CD4-positive, alpha-beta T cell treated with Interleukin-4 for 4 hours (primary cell): ENCODE results near the gene CBFA2T3.
"Not testable (repeated sequence)": the region's sequence is repeated elsewhere in the genome, so short reads cannot be mapped to it uniquely, and the experiment has no call there.

Experiments used
- DNase-seq: peaks from one replicate; pipeline ENCODE4 v3.0.0-alpha.2; 2020

Gene CBFA2T3

DNA sequence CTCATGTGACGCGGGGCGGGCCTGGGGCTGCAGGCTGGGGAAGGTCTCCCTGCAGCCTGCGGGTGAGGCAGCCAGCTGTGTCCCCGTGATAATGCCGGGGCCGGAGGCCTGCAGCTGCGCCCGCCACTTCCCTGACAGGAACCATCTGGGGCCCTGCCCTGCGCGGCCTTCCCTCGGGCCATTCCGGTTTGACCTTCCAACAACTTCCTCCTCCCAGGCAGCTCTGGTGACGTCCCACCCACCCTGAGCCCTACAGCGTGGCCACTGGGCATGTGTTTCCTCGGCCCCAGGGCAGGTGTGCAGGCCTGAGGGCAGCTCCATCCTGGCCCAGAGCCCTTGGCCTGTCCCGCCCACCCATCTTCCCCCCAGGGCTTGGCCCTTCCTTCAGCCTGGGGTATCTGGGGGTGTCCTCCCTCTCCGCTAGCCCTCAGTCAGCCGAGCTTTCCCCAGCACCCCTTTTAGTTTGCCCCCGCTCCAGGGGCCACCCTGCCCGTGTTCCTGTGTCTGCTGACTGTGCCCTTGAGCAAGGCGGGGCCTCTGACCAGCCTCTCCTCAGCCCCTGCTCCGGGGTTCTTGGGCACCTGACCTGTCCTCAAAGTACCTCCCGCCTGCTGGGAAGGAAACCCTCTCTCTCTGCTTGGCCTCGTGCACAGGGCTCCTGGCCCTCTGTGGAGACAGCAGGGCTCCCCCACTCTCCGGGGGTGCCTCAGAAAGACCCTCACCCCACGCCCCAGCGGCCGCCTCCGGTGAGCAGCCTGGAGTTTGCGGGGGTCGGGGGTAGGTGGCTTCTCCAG lies at the start of gene CBFA2T3:
CBFA2T3 (minus strand) TSS at position 190 of the 794 bp plus-strand sequence. CDS start 400 bp downstream, outside the sequence.
- DNase-seq = peak; percentile 11

GRCh38 chr16:89026121-89026612 lies 49.2 kb upstream of the CBFA2T3 start:
- DNase-seq = peak; percentile 81

DNA sequence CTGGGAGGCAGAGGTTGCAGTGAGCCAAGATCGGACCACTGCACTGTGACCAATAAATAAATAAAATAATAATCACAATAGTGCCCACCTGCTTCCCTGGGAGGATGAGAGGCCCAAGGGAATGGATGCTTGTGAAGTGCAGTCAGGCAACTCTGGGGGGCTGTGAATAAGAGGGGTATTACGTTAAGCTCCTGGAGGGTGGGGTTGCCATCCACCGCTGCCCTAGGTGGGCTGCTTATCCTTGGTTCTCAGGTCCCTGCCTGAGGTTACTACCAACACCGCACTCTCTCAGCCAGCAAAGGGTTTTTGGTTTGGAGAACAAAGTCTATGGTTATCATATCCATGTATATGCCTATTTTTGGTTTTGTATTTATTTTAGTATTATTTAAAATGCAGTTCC lies 48.6 kb upstream of the CBFA2T3 start:
- DNase-seq = no peak

GRCh38 chr16:89024546-89025060 lies 47.6 kb upstream of the CBFA2T3 start:
- no peak for DNase-seq

- DNase-seq = no peak
Measured at GRCh38 chr16:89023621-89024511, 46.9 kb upstream of the CBFA2T3 start.

DNA sequence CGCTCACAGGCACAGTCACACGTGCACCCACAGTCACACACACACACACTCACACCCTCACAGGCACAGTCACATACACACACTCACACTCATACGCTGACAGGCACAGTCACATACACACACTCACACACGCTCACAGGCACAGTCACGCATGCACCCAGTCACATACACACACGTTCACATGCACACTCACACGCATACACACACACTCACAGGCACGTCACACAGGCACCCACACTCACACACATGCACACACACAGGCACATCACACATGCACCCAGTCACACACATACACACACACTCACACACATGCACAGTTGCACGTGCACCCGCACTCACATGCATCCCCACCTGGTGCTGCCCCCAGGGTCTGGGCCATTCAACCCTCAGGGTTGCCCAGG lies 46.1 kb upstream of the CBFA2T3 start:
- no peak for DNase-seq

GRCh38 chr16:89022051-89022836 lies 45.2 kb upstream of the CBFA2T3 start:
- DNase-seq = no peak

DNA sequence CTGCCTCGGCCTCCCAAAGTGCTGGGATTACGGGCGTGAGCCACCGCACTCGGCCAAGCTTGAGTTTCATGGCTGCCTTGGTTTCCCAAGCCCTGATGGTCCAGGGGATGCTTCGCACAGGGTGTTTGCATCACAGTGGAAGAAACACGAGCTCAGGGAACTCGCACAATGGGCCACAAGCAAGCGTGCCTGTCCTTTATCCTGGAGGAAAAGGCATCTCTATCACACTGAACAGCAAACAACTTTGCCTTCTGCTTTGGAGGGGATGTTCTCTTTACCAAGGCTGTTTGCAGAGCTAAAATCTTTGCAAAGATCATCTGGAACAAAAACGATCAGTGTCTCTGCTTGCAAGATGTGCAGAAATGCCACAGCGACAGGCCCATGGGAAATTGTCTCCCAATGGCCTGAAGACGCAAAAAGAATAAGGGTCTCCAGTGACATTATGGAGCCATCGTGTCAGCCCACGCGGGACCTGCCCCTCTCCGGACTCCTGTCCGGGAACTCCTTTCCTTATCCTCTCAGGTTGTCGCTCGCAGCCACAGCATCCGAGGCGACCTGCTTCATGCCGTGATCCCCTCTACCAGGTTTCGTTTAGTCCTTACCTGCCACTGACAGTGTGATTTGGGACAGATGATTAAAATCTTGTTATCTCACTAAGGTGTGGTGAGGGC lies 44.1 kb upstream of the CBFA2T3 start:
- DNase-seq = no peak

DNA sequence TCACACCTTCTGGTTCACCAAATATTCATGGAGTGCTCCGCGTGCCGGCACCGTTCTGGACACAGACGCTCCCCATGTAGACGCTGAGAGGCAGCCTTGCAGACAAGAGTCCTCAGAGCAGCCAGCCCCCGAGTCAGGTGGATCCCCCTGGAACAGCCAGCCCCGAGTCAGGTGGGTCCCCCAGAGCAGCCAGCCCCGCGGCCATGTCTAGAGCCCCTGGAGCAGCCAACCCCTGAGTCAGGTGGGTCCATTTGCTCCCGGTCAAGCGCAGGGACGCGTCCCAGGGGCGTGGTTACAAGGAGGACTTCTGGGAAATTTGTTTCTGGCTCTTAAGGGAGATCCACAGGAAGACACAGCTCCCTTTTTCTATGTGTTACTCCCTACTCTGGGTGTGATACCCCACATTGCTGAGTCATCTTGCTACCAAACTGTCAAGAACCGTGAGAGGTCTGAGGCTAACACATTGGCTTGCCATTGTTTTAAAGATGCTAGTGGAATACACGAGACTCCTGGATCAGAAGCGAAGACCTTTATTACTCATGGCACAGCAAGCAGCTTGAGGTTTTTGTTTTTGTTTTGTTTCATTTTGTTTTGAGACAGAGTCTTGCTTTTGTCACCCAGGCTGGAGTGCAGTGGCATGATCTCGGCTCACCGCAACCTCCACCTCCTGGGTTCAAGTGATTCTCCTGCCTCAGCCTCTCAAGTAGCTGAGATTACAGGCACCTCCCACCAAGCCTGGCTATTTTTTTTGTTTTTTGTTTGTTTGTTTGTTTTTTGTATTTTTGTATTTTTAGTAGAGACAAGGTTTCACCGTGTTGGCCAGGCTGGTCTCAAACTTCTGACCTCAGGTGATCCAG lies 43.3 kb upstream of the CBFA2T3 start:
- peak; percentile 39 for DNase-seq

- no peak for DNase-seq
Measured at GRCh38 chr16:89019511-89019910, 42.5 kb upstream of the CBFA2T3 start.

- DNase-seq = no peak
Measured at GRCh38 chr16:89018282-89019158, 41.5 kb upstream of the CBFA2T3 start.

DNA sequence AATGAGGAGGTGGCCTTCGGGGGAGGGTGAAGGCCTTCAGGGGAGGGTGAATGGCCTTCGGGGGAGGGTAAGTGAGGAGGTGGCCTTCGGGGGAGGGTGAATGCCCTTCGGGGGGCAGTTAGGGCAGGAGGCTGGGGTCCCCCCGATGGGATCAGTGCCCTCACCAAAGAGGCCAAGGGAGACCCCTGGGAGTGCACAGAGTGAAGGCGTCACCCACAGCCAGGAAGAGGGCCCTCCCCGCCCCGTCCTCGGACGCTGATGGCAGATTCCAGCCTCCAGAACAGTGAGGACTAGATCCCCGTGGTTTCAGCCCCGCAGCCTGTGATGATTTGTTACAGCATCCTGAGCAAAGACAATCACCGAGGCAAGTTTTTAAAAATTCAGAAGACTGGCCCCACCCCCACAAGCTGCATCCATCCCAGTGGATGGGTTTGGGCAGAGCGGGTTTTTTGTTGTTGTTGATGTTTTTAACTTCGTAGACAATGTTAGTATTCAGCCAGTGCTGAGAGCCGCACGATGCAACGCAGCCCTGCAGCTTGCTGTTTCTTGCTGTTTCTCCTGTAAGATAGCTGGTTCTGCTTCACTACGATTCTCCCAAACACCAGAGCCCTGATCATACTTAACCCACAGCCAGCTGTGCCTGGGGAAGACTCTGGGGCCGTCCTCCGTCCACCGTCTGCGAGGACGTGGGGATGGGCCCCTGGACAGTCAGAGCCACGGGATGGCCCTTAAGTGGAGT lies 40.7 kb upstream of the CBFA2T3 start:
- no peak for DNase-seq

GRCh38 chr16:89016561-89016960 lies 39.6 kb upstream of the CBFA2T3 start:
- DNase-seq = not testable (repeated sequence)

DNA sequence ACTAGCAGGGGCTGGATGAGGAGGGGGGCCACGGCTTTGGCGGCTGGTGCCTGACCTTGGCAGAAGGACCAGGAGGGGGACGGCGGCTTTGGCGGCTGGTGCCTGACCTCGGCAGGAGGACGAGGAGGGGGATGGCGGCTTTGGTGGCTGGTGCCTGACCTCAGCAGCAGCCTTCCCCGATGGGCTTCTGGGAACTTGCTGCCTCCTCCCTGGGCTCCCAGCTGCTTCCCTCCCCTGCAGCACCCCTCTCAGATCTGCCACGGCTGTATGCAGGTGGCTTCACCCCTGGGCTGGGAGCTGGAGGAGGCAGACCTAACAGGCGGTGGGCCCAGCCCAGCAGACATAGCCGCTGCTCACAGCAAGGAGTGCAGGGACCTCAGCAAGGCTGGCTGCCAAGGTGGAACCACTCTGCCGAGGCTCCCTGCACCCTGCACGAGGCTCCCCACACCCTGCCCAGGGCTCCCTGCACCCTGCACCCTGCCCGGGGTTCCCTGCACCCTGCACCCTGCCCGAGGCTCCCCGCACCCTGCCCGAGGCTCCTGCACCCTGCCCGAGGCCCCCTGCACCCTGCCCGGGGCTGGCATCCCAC lies 38.4 kb upstream of the CBFA2T3 start:
- no peak for DNase-seq

DNA sequence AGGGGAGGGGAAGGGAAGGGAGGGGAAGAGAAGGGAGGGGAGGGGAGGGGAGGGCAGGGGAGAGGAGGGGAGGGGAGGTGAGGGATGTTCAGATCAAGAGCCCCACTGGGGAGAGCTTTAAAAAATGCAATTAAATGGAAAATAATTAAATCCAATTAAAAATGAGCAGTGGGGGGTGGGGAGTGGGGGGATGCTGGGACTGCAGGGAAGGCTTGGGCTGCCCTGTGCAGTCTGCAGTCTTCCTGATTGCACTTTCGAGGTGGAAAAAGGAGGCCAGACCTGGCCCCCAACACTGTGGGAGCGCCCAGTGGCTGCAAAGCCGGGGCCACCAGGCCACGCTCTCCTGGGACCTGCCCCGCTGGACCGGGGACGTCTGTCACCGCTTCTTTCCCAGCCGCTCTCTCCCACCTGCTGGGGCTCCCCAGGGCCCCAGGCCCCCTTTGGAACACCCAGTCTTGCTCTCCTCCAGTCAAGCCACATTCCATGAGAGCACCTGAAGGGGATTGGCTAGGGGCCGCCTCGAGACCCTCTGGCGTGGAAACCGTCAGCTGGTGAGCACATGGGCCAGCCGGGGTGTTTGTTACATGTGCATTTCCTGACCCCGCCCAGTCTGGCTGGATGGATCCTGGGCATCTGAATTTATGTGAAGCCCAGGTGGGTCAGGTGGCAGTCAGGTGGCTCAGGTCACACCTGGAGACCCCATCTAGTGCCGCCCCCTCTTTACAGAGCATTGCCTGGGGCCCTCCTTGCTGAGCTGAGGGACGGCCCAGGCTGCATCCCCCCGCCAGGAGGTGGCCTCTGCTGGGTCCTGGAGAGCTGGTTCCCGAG lies 37.6 kb upstream of the CBFA2T3 start:
- DNase-seq = no peak

DNA sequence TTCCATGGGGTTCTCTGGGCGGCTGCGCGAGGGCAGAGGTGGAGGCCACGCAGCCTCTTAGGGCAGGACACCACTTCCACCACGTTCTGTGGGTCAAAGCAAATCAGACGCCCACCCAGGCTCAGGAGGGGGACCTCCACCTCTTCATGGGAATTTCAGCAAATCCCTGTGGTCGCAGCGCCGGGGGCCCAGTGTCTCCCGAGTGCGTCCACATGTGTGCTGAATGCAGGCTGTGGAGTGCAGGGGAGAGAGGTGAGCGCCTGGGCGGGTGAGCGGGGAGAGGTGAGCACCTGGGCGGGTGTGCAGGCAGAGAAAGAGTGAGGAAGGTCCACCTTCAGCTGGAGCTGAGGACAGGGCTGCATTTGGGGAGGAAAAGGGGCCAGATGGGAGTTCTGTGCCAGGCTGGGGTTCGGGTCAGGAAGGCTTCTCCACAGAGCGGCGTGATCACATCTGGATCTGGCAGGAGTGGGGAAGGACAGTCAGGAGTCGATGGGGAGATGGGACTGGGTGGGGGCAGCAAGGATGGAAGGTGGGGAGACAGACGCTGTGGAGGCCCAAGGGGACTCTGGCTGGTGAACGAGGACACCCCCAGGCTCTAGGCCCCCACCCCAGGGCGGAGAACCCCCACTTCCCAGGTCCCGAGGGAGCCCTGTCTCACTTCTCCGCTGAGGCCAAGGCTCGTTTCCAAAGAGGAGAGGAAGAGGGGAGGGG lies 36.8 kb upstream of the CBFA2T3 start:
- no peak for DNase-seq

DNA sequence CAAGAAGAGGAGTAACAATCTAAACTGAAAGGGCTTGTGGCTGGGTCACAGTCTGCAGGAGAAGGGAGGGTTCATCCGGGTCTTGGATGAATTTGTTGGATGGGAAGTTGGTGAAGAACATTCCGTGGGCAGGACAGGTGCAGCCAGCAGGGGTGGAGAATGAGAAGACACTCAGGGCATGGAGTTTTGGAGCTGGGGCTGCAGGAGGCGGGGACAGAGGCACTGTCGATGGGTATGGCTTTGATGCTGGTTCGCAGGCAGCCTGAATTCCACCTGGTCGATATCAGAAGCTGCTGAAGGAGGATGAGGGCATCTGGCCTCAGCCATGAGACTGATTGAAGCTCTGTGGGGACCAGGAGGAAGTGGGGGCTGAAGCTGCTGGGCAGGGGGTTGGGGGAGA lies 36.1 kb upstream of the CBFA2T3 start:
- no peak for DNase-seq
